AG04449 (cell line): ENCODE results near the gene THADA.

Experiments
- CTCF ChIA-PET: fragments of 350-600 bp; formaldehyde crosslinking; extraction: SDS; loops from one replicate; lab custom pipeline; 2021; ENCODE audit warnings: antibody characterized with exemption; lab: Yijun Ruan, JAX
- POLR2A ChIA-PET: fragments of 400-600, 350-600 bp; formaldehyde crosslinking; extraction: SDS; loops from one replicate; lab custom pipeline; 2020; ENCODE audit warnings: antibody characterized with exemption, inconsistent platforms; lab: Yijun Ruan, JAX
- DNase-seq: peaks from one replicate; pipeline ENCODE4 v3.0.0-alpha.2; 2010; ENCODE audit warnings: low read depth, low spot score
- H3K4me3 ChIP-seq: 2 replicates; pipeline ENCODE4 v1.5.1; 2011; ENCODE audit warnings: low read depth, mild to moderate bottlenecking, control low read depth, low read length
- TF ChIP-seq, protein P1 (sequence below): IDR thresholded peaks from one replicate; pipeline ENCODE4 v1.5.1; 2011; ENCODE audit warnings: mild to moderate bottlenecking, moderate library complexity, low read length, control low read depth, inconsistent platforms; ENCODE audit not compliant: insufficient read depth; ENCODE audit errors: missing control alignments

Gene THADA

DNA sequence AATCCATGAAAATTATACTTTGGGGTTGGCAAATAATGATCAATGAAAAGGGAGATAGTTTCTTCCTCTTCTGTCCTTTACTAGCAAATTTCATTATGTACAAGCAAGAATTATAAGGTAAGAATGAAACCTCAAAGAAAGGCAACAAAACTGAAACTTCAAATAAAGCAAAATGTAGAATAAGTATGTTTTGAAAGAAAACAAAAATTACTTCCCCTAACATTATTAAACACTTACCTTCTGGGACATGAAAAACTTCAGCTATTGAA is 29.4 kb downstream of the THADA start:
- H3K4me3 ChIP-seq, result no peak overlapping the region
- CTCF ChIA-PET, result interaction anchor here (0.7 to 7.3 kb wide), 5 partner anchors 11 to 317 kb away, joined by 3 to 88 read pairs (median 5); no protein-coding TSS in a partner anchor
- TF ChIP-seq, protein P1, sequence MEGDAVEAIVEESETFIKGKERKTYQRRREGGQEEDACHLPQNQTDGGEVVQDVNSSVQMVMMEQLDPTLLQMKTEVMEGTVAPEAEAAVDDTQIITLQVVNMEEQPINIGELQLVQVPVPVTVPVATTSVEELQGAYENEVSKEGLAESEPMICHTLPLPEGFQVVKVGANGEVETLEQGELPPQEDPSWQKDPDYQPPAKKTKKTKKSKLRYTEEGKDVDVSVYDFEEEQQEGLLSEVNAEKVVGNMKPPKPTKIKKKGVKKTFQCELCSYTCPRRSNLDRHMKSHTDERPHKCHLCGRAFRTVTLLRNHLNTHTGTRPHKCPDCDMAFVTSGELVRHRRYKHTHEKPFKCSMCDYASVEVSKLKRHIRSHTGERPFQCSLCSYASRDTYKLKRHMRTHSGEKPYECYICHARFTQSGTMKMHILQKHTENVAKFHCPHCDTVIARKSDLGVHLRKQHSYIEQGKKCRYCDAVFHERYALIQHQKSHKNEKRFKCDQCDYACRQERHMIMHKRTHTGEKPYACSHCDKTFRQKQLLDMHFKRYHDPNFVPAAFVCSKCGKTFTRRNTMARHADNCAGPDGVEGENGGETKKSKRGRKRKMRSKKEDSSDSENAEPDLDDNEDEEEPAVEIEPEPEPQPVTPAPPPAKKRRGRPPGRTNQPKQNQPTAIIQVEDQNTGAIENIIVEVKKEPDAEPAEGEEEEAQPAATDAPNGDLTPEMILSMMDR, result no peak
- no peak for DNase-seq
- POLR2A ChIA-PET, result no interaction called here

DNA sequence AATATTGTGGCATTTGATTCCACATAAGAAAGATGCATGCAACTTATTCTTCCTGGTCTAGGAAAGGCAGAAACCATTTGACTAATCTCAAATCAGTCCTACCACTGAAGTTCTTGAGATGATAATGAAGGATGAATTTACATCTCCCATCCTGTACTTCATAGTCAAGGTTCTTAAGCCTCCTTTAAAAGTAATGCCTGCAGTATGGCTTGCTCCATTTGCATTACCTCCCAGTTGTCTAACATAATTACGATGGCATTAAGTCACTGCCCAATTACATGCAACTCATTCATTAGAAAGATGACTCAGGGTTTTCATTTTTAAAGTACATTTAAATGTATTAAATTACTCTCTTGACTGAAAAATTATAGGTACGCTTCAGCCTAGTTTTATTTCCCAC is 32.2 kb downstream of the THADA start:
- TF ChIP-seq, protein P1, result no peak
- no peak overlapping the region for H3K4me3 ChIP-seq
- ChIA-PET CTCF (interaction anchor here (0.9 to 7.3 kb wide), 2 partner anchors 15 to 736 kb away, joined by 4 to 88 read pairs; no protein-coding TSS in a partner anchor), POLR2A (no interaction called here)
- no peak for DNase-seq

DNA sequence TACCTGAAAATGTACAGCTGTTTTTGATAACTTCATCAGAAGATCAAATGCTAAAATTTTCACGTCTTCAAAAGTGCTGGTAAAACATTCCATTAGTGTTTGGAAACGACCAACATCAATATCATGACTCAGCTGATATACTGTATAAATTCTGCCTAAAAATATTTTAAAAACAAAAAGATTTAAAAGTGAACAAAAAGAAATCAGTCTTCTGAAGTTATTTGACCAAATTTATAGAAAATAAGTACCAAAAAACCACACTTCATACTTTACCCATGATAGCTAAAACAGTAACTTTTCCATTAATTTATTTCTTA is 35.6 kb downstream of the THADA start:
- CTCF ChIA-PET, result interaction anchor here (1.0 to 2.1 kb wide), 3 partner anchors 17 to 732 kb away, joined by 3 to 13 read pairs (median 3); no protein-coding TSS in a partner anchor
- TF ChIP-seq, protein P1, result no peak
- H3K4me3 ChIP-seq, result no peak overlapping the region
- POLR2A ChIA-PET, result no interaction called here
- DNase-seq, result no peak

DNA sequence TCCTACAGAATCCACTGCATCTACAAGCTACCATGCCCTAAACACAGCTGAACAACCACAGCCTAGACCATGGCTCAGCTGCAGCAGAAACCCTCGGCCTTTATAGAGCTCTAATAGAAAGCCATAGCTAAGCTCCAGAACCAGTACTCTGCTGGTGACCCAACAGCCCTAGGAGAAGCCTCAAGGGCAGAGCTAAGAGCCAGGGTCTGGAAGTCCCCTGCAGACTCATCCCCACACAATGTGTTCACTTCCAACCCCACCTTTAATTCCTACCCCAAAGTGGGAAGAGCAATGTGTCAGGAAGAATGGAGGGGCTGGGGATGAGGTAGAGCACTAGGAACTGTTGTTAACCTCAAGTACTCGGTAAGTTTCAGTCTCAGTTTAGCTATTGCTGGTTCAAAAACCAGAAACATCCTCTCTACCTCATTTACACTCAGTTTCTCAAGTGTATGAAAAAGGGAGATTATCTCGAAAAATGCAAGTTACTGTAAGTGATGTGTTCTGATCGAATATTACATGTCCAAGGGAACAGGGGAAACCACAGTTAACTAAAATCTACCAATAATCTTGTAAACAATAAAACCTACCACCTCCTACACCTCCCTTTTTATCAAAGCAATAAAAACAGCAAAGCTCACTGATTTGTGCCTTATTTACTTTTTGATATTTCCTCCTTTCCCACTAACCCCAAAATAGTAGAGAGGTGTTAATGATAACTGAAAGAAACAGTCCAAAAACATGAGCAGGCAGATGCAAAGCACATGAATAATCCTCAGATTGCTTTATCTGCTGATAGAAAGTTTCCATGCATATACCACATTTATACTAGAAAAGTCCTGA is 36.2 kb downstream of the THADA start:
- TF ChIP-seq, protein P1, result no peak
- CTCF ChIA-PET, result interaction anchor here (1.0 to 2.1 kb wide), 3 partner anchors 17 to 732 kb away, joined by 3 to 13 read pairs (median 3); no protein-coding TSS in a partner anchor
- H3K4me3 ChIP-seq, result no peak overlapping the region

DNA sequence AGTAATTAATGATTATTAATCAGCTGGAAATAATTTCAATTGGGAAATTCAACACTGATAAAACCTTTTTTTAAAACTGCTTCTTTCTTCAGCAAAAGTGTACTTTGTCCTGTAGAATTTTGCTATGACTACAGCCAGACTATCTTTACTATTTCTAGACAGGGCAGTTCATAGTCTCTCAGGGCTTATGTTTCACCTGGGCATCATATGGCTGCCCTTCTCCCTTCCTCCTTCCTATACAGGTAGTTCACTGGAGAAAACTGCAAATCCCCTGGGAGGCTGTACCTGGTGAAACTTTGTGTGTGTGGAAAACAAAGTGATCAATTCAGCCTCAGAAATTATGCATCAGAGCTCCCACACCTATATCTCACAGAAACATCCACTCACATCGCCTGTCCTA is 38.6 kb downstream of the THADA start:
- CTCF ChIA-PET, result interaction anchor here (1.1 to 2.5 kb wide), 4 partner anchors 12 to 729 kb away, joined by 3 to 15 read pairs (median 10); no protein-coding TSS in a partner anchor
- TF ChIP-seq, protein P1, result no peak
- H3K4me3 ChIP-seq, result no peak overlapping the region
- POLR2A ChIA-PET, result no interaction called here
- DNase-seq, result no peak

More for the DNA sequence above, 36.2 kb downstream of the THADA start:
- POLR2A ChIA-PET, result no interaction called here
- no peak for DNase-seq

DNA sequence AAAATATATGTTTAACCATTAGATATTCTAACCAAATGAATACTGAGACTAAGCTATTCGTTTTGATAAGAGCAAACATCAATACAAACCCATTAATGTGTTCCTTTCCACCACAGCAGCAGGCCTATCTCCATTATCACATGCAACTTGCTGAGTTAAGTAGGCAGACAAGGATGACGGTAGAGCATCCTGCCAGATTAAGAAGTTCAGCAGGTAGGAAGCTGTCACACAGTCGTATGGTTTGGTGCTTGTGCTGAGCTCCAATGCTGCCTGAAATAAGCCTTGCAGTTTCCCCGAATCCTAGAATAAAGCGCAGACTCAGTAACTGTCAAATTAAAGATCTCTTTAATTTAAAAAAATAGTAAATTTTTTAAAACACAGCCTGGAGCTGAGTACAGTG is 39.6 kb downstream of the THADA start:
- TF ChIP-seq, protein P1, result no peak
- no peak overlapping the region for H3K4me3 ChIP-seq
- ChIA-PET CTCF (interaction anchor here (1.0 to 2.5 kb wide), 7 partner anchors 10 to 743 kb away, joined by 3 to 15 read pairs (median 5); no protein-coding TSS in a partner anchor), POLR2A (no interaction called here)
- no peak for DNase-seq
